HepG2 (cell line): ENCODE results near the gene PNMA8C. TPM values are rescaled to one million over a fixed set of nuclear protein-coding genes. Genes with fewer than 3 reads are reported as not detected.

ENCODE experiments used
- ATAC-seq: fragments of 200-7000 bp; cut with Tn5 transposase; 3 replicates; pipeline ENCODE4 v1.9.1; 2020; ENCODE audit warnings: mild to moderate bottlenecking, moderate library complexity
- BruUV-seq: library from RNA; stranded (reverse); fragments of 400-500 nt; replicated peaks from 2 replicates; lab custom pipeline; 2021; lab: Mats Ljungman, UMichigan
- CTCF ChIA-PET: fragments of 300-600 bp; formaldehyde crosslinking; extraction: SDS; loops from one replicate; lab custom pipeline; 2021; ENCODE audit warnings: low total read pairs, inconsistent platforms, low intra/inter-chr PET ratio; lab: Yijun Ruan, JAX
- POLR2A ChIA-PET: fragments of 350-600 bp; sonication (Branson Sonifier 250); formaldehyde crosslinking; loops from one replicate; lab custom pipeline; 2020; ENCODE audit warnings: antibody characterized with exemption, inconsistent platforms; lab: Yijun Ruan, JAX
- DNase-seq: peaks from one replicate; pipeline ENCODE4 v3.0.0-alpha.2; 2015; ENCODE audit warnings: low spot score
- FAIRE-seq: peaks from 3 replicates; lab custom pipeline; 2011; peaks lifted over from hg19 to GRCh38; lab: Jason Lieb, UNC
- H2AFZ ChIP-seq: one replicate; pipeline ENCODE4 v1.6.1; 2011; ENCODE audit warnings: low read length, inconsistent platforms
- H3K27ac ChIP-seq: fragments of 300-600 bp; 3 replicates; pipeline ENCODE4 v1.8.0; 2011; ENCODE audit warnings: mixed run types, mild to moderate bottlenecking, mixed read lengths, low read length, inconsistent platforms; ENCODE audit not compliant: insufficient read depth; ENCODE audit errors: extremely low read length
- H3K27me3 ChIP-seq, 2 experiments: fragments of 200-600 bp in 1 of 2; 2 replicates in 1 of 2; 3 replicates in 1 of 2; pipeline versions ENCODE4 v1.6.0 to v1.8.0; 2011; ENCODE audit warnings: low read length in 2 of 2, mild to moderate bottlenecking in 2 of 2, moderate library complexity in 2 of 2, inconsistent platforms in 1 of 2; ENCODE audit not compliant: insufficient read depth in 2 of 2, control insufficient read depth in 1 of 2
- H3K36me3 ChIP-seq, 2 experiments: fragments of 200-600 bp in 1 of 2; replicated peaks in 1 of 2; 2 replicates in 1 of 2; 3 replicates in 1 of 2; pipeline versions ENCODE4 v1.5.1 to v1.8.0; 2011; ENCODE audit warnings: low read length in 2 of 2, inconsistent platforms in 1 of 2; ENCODE audit not compliant: insufficient read depth in 2 of 2, control insufficient read depth in 1 of 2
- H3K4me1 ChIP-seq: 2 replicates; pipeline ENCODE4 v1.5.1; 2012; ENCODE audit warnings: low read length, inconsistent platforms; ENCODE audit not compliant: insufficient read depth
- H3K4me2 ChIP-seq: 2 replicates; pipeline ENCODE4 v1.6.0; 2011; ENCODE audit warnings: low read depth, low read length, inconsistent platforms
- H3K4me3 ChIP-seq, 3 experiments: fragments of 200-600 bp in 1 of 3; sonication (generic), shearing (Covaris generic) in 1 of 3; replicated peaks in 1 of 3; 2 replicates each; pipeline ENCODE4 v1.5.1; 2011 to 2016; ENCODE audit warnings: low read length in 3 of 3, inconsistent platforms in 2 of 3, low read depth in 2 of 3, mild to moderate bottlenecking in 2 of 3, control low read depth in 1 of 3, mixed read lengths in 1 of 3; ENCODE audit not compliant: insufficient read depth in 1 of 3
- H3K79me2 ChIP-seq: one replicate; pipeline ENCODE4 v1.6.1; 2011; ENCODE audit warnings: low read length, inconsistent platforms; ENCODE audit not compliant: insufficient read depth
- H3K9ac ChIP-seq: 2 replicates; pipeline ENCODE4 v1.6.0; 2011; ENCODE audit warnings: mild to moderate bottlenecking, low read depth, low read length, inconsistent platforms; ENCODE audit not compliant: insufficient read depth
- H3K9me3 ChIP-seq: 2 replicates; pipeline ENCODE4 v1.5.1; 2012; ENCODE audit warnings: mild to moderate bottlenecking, low read length
- H4K20me1 ChIP-seq: 2 replicates; pipeline ENCODE4 v1.6.0; 2011; ENCODE audit warnings: inconsistent platforms, mild to moderate bottlenecking, low read length, moderate library complexity; ENCODE audit not compliant: insufficient read depth
- GPN1 ChIP-seq: sonication (generic); formaldehyde crosslinking; IDR thresholded peaks from 2 replicates; pipeline ENCODE4 v1.5.1; 2020; ENCODE audit warnings: missing genetic modification reagents, borderline replicate concordance
- HIVEP1 ChIP-seq: sonication (generic); formaldehyde crosslinking; IDR thresholded peaks from 2 replicates; pipeline ENCODE4 v1.4.0; 2020; ENCODE audit warnings: mild to moderate bottlenecking, missing genetic modification reagents
- MED1 ChIP-seq: sonication (generic); formaldehyde crosslinking; IDR thresholded peaks from 2 replicates; pipeline ENCODE4 v1.4.0; 2020; ENCODE audit warnings: missing genetic modification reagents
- SOX13 ChIP-seq, 3 experiments: fragments of 450-650 bp in 1 of 3; sonication (generic) in 1 of 3; formaldehyde crosslinking in 1 of 3; IDR thresholded peaks in 2 of 3; conservative IDR thresholded peaks in 1 of 3; 2 replicates each; pipeline versions ENCODE4 v1.5.0 to v1.6.1; 2016 to 2020; ENCODE audit warnings: antibody characterized with exemption in 1 of 3, mild to moderate bottlenecking in 1 of 3, missing compliant biosample characterization in 1 of 3, missing genetic modification reagents in 1 of 3, moderate library complexity in 1 of 3
- ZNF430 ChIP-seq: sonication (generic); formaldehyde crosslinking; IDR thresholded peaks from 2 replicates; pipeline ENCODE4 v1.9.0; 2021; ENCODE audit warnings: mild to moderate bottlenecking, missing genetic modification reagents
- ZNF546 ChIP-seq: sonication (generic); formaldehyde crosslinking; conservative IDR thresholded peaks from 2 replicates; pipeline ENCODE4 v1.8.1; 2023; ENCODE audit warnings: mild to moderate bottlenecking, missing genetic modification reagents
- WGBS: methylation state at CpG from one replicate; pipeline ENCODE4 v1.1.6; 2017; ENCODE audit warnings: low lambda C conversion rate; 5-methylcytosine and 5-hydroxymethylcytosine counted together
- in situ Hi-C: cut with HindIII; loops from 2 replicates; pipeline ENCODE4 v1.10.0; 2017; ENCODE audit warnings: low pct_unique_long_range_greater_than_20kb; ENCODE audit not compliant: extremely low pct_ligation_motif_present
- intact Hi-C: fragments of 100-400 bp; cut with micrococcal nuclease; formaldehyde crosslinking; loops from one replicate; pipeline ENCODE4 v1.10.0; 2022; ENCODE audit not compliant: unreplicated experiment
- polyA plus RNA-seq, 8 experiments: library from polyadenylated mRNA; depleted of rRNA in 3 of 8; stranded (reverse) in 7 of 8; unstranded in 1 of 8; fragments of >200 nt; fragmentation: Illumina TruSeq in 4 of 8; extraction: Trizol in 4 of 8; gene quantifications; 2 replicates each; pipeline versions ENCODE4 v1.2.1 to v1.2.3, GENCODE V29; 2011 to 2016; ENCODE audit warnings: low read depth in 4 of 8, missing spikeins in 1 of 8, mixed read lengths in 1 of 8; ENCODE audit not compliant: insufficient read depth in 1 of 8
- total RNA-seq, 5 experiments: library from RNA; depleted of rRNA; stranded (reverse); fragments of >200 nt; fragmentation: Illumina TruSeq; extraction: Trizol; gene quantifications; 2 replicates each; pipeline ENCODE4 v1.2.3, GENCODE V29; 2016; ENCODE audit warnings: low read depth in 1 of 5
- TF ChIP-seq, protein P1 (sequence below): sonication (generic); formaldehyde crosslinking; IDR thresholded peaks from 2 replicates; pipeline ENCODE4 v1.8.0; 2022; ENCODE audit warnings: mild to moderate bottlenecking, missing genetic modification reagents; ENCODE audit not compliant: insufficient replicate concordance
- TF ChIP-seq, protein P2 (sequence below): sonication (generic); formaldehyde crosslinking; IDR thresholded peaks from 2 replicates; pipeline ENCODE4 v1.8.1; 2023; ENCODE audit warnings: missing genetic modification reagents, inconsistent platforms, borderline replicate concordance
- TF ChIP-seq, protein P3 (sequence below): sonication (generic); formaldehyde crosslinking; IDR thresholded peaks from 2 replicates; pipeline ENCODE4 v1.4.0; 2020; ENCODE audit warnings: mild to moderate bottlenecking, missing genetic modification reagents
- TF ChIP-seq, protein P4 (sequence below): sonication (generic); formaldehyde crosslinking; IDR thresholded peaks from 2 replicates; pipeline ENCODE4 v1.9.0; 2022; ENCODE audit warnings: low read depth, missing genetic modification reagents
- TF ChIP-seq, protein P5 (sequence below): sonication (generic); formaldehyde crosslinking; IDR thresholded peaks from 2 replicates; pipeline ENCODE4 v1.4.0; 2020; ENCODE audit warnings: low read depth, mild to moderate bottlenecking, missing genetic modification reagents

The PNMA8C gene
- total and polyA plus RNA-seq, 2 of the 13 experiments (the other 11 are each of a cell fraction or from before 2014, with no cell fraction given) = not detected

DNA sequence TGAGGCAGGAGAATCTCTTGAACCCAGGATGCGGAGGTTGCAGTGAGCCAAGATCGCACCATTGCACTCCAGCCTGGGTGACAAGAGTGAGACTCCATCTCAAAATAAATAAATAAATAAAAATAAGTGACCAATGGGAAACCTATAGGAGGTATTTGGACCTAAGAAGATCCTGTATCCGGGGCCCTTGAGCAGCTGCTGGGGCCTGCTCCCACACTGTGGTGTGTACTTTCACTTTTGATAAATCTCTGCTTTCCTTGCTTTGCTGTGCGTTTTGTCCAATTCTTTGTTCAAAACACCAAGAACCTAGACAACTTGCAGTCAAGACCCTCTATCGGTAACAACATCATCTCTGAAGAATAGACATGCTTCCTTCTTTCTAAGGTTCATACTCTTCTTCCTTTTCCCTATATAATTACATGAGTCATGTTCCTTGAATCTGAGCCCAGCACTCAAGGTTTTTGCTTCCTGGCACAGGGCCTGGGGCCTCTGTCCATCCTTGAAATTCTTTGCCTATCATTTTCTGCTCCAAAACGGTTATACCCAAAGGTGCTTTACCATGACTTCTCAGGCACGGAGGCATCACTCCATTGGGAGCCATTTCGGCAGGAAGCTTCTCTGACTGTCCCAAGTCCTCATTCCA is 14.2 kb upstream of the PNMA8C start:
- CTCF ChIA-PET = no interaction called here

DNA sequence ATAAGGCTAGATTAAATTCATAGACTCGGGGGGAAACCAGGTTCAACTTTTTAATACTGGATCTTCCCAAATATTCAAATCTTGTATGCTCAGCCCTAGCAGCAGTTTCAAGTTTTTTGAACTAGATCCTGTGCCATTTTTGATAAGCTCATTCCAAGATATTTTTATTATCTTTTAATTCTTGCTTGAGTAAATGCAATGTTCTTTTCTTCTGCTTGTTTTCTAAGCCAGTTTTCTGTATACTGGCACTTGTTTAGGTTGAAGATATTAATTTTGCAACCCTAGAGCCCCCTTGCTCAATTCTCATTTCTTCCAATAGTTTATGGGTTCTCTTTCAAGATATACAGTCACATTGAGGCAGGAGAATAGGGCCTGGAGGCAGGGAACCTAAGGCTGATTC is 13.1 kb upstream of the PNMA8C start:
- CTCF ChIA-PET = no interaction called here
- intact Hi-C loops = no loop called here
- POLR2A ChIA-PET = no interaction called here
- DNase-seq = no peak
- no peaks in the 10 kb centered on the region for H3K79me2 ChIP-seq
- H3K9me3 ChIP-seq = no peaks in the 10 kb centered on the region
- no peak overlapping the region for H3K4me3 ChIP-seq
- H3K27me3 ChIP-seq = no peaks in the 10 kb centered on the region
- no peaks in the 10 kb centered on the region for H3K4me1 ChIP-seq
- 11% methylated on average over 1 of the region's 1 CpG for WGBS
- no TSS peak for BruUV-seq
- in situ Hi-C loops = no loop called here
- no peak for ATAC-seq
- no peaks in the 10 kb centered on the region for H3K36me3 ChIP-seq
- no peaks in the 10 kb centered on the region for H4K20me1 ChIP-seq
- H3K4me2 ChIP-seq = no peak overlapping the region
- no peak for FAIRE-seq
- H2AFZ ChIP-seq = no peak overlapping the region
- no peak overlapping the region for H3K9ac ChIP-seq
- H3K27ac ChIP-seq = no peak overlapping the region
- TF ChIP-seq GPN1 (no peak), SOX13 (IDR thresholded peaks at IDR 0.05) (no peak), SOX13 (CRISPR knock-in tag; conservative IDR thresholded peaks at IDR 0.05 in 1 of 2, IDR thresholded peaks at IDR 0.05 in 1 of 2) (no peak), MED1 (CRISPR knock-in tag) (no peak), ZNF546 (no peak)
- TF ChIP-seq, protein P1, sequence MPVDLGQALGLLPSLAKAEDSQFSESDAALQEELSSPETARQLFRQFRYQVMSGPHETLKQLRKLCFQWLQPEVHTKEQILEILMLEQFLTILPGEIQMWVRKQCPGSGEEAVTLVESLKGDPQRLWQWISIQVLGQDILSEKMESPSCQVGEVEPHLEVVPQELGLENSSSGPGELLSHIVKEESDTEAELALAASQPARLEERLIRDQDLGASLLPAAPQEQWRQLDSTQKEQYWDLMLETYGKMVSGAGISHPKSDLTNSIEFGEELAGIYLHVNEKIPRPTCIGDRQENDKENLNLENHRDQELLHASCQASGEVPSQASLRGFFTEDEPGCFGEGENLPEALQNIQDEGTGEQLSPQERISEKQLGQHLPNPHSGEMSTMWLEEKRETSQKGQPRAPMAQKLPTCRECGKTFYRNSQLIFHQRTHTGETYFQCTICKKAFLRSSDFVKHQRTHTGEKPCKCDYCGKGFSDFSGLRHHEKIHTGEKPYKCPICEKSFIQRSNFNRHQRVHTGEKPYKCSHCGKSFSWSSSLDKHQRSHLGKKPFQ (CRISPR knock-in tag) = no peak
- TF ChIP-seq, protein P2, sequence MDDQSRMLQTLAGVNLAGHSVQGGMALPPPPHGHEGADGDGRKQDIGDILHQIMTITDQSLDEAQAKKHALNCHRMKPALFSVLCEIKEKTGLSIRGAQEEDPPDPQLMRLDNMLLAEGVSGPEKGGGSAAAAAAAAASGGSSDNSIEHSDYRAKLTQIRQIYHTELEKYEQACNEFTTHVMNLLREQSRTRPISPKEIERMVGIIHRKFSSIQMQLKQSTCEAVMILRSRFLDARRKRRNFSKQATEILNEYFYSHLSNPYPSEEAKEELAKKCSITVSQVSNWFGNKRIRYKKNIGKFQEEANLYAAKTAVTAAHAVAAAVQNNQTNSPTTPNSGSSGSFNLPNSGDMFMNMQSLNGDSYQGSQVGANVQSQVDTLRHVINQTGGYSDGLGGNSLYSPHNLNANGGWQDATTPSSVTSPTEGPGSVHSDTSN (CRISPR knock-in tag) = no peak
- TF ChIP-seq, protein P3, sequence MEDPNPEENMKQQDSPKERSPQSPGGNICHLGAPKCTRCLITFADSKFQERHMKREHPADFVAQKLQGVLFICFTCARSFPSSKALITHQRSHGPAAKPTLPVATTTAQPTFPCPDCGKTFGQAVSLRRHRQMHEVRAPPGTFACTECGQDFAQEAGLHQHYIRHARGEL (CRISPR knock-in tag) = no peak
- TF ChIP-seq, protein P4, sequence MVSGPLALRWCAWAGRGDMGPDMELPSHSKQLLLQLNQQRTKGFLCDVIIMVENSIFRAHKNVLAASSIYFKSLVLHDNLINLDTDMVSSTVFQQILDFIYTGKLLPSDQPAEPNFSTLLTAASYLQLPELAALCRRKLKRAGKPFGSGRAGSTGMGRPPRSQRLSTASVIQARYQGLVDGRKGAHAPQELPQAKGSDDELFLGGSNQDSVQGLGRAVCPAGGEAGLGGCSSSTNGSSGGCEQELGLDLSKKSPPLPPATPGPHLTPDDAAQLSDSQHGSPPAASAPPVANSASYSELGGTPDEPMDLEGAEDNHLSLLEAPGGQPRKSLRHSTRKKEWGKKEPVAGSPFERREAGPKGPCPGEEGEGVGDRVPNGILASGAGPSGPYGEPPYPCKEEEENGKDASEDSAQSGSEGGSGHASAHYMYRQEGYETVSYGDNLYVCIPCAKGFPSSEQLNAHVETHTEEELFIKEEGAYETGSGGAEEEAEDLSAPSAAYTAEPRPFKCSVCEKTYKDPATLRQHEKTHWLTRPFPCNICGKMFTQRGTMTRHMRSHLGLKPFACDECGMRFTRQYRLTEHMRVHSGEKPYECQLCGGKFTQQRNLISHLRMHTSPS (CRISPR knock-in tag) = no peak

More for the DNA sequence above, 14.2 kb upstream of the PNMA8C start:
- FAIRE-seq = no peak
- no peaks in the 10 kb centered on the region for H3K27me3 ChIP-seq
- TF ChIP-seq, protein P5, sequence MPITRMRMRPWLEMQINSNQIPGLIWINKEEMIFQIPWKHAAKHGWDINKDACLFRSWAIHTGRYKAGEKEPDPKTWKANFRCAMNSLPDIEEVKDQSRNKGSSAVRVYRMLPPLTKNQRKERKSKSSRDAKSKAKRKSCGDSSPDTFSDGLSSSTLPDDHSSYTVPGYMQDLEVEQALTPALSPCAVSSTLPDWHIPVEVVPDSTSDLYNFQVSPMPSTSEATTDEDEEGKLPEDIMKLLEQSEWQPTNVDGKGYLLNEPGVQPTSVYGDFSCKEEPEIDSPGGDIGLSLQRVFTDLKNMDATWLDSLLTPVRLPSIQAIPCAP (CRISPR knock-in tag) = no peak
- TF ChIP-seq ZNF430 (CRISPR knock-in tag) (no peak), HIVEP1 (CRISPR knock-in tag) (no peak)
- TF ChIP-seq, all 625 proteins: peak for 0
- BruUV-seq = no TSS peak
- no peaks in the 10 kb centered on the region for H3K79me2 ChIP-seq
- no peak overlapping the region for H3K4me3 ChIP-seq
- DNase-seq (no peak), ATAC-seq (no peak)
- no peak overlapping the region for H3K9ac ChIP-seq
- H3K4me1 ChIP-seq = no peaks in the 10 kb centered on the region
- in situ Hi-C loops (no loop called here), intact Hi-C loops (no loop called here)
- no peaks in the 10 kb centered on the region for H3K9me3 ChIP-seq
- H2AFZ ChIP-seq = no peak overlapping the region
- H3K27ac ChIP-seq = no peak overlapping the region
- no peaks in the 10 kb centered on the region for H3K36me3 ChIP-seq
- no peaks in the 10 kb centered on the region for H4K20me1 ChIP-seq
- POLR2A ChIA-PET = no interaction called here
- H3K4me2 ChIP-seq = no peak overlapping the region
- WGBS = 55% methylated on average over 8 of the region's 8 CpGs
